Upper lobe of left lung (tissue), 6 donors: ENCODE data around the gene TOX2. TPM values are rescaled to one million over a fixed set of nuclear protein-coding genes. Genes with fewer than 3 reads are reported as not detected.

Source experiments
- ATAC-seq, 2 donors: fragments of 200-7000 bp; cut with Tn5 transposase; one replicate each; pipeline ENCODE4 v1.9.1; 2022; ENCODE audit warnings: mild to moderate bottlenecking in 2 of 2, moderate library complexity in 2 of 2; ENCODE audit not compliant: low FRiP score in 2 of 2
- DNase-seq, 2 donors: peaks; one replicate each; pipeline ENCODE4 v3.0.0-alpha.2; 2019 to 2020
- H3K27ac ChIP-seq, 4 donors: fragments of 200-600 bp; sonication (generic); one replicate each; pipeline ENCODE4 v1.5.1; 2016 to 2019
- H3K27me3 ChIP-seq, 4 donors: fragments of 200-600 bp; sonication (generic); one replicate each; pipeline ENCODE4 v1.5.1; 2017 to 2019
- H3K36me3 ChIP-seq, 4 donors: fragments of 200-600 bp; sonication (generic); one replicate each; pipeline ENCODE4 v1.5.1; 2016 to 2019
- H3K4me1 ChIP-seq, 4 donors: fragments of 200-600 bp; sonication (generic); one replicate each; pipeline ENCODE4 v1.5.1; 2018 to 2019
- H3K4me3 ChIP-seq, 4 donors: fragments of 200-600 bp; sonication (generic); one replicate each; pipeline ENCODE4 v1.5.1; 2017 to 2019; ENCODE audit warnings: mild to moderate bottlenecking in 2 of 4, moderate library complexity in 1 of 4
- H3K9me3 ChIP-seq, 4 donors: fragments of 200-600 bp; sonication (generic); one replicate each; pipeline ENCODE4 v1.5.1; 2018 to 2019
- CTCF ChIP-seq, 6 experiments: fragments of 450-650 bp in 4 of 6; fragments of 200-600 bp in 2 of 6; sonication (generic) in 2 of 6; IDR thresholded peaks; one replicate each; pipeline ENCODE4 v1.5.1; 2016 to 2019; ENCODE audit warnings: antibody characterized with exemption in 6 of 6
- EP300 ChIP-seq, 4 donors: sonication (generic); formaldehyde crosslinking; IDR thresholded peaks; one replicate each; pipeline ENCODE4 v1.5.1; 2017; ENCODE audit warnings: antibody characterized with exemption in 4 of 4, control low read depth in 2 of 4
- POLR2A ChIP-seq, 4 donors: fragments of 450-650 bp; IDR thresholded peaks; one replicate each; pipeline ENCODE4 v1.5.1; 2016 to 2017; ENCODE audit warnings: antibody characterized with exemption in 4 of 4, mild to moderate bottlenecking in 2 of 4
- POLR2AphosphoS5 ChIP-seq, 2 donors: sonication (generic); formaldehyde crosslinking; IDR thresholded peaks; one replicate each; pipeline ENCODE4 v1.5.1; 2017; ENCODE audit warnings: antibody characterized with exemption in 2 of 2
- WGBS, 2 donors: methylation state at CpG; one replicate each; pipeline ENCODE4 v1.1.5; 2017 to 2018; 5-methylcytosine and 5-hydroxymethylcytosine counted together
- total RNA-seq, 6 donors: library from RNA; depleted of rRNA in 4 of 6; stranded (reverse); fragments of >200 nt in 4 of 6; gene quantifications; one replicate each; pipeline versions ENCODE4 v1.1.0 to v1.2.1, GENCODE V29; 2016 to 2021
- donor health status: DM: no; HTN: no; CAD: no; lungs with moderate emphysema.
- donor health status: DM: no; HTN: yes; CAD: no; lungs with severe emphysema.

Gene TOX2
- total RNA-seq, 6 donors from 2014 or later: 7.2 to 29.3 (median 23.7) TPM

DNA sequence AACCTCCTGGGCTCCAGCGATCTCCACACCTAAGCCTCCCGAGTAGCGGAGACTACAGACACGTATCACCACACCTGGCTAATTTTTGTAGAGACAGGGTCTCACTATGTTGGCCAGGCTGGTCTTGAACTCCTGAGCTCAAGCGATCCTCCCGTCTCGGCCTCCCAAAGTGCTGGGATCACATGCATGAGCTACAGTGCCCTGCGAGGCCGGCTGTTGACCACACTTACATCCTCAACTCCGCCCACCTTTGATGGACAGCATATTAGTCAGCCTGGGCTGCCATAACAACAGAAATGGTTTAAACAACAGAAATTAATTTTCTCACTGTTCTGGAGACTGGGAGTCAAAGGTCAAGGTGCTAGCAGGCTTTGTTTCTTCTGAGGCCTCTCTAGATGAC, 164.6 kb downstream of the TOX2 start:
- Histone ChIP-seq H3K27ac (no peak overlapping the region), H3K36me3 (no peaks in the 10 kb centered on the region), H3K27me3 (no peaks in the 10 kb centered on the region), H3K4me1 (peaks cover 0 to 12% (median 5%) of the 10 kb centered on the region in 4 donors), H3K9me3 (no peaks in the 10 kb centered on the region), H3K4me3 (no peak overlapping the region)
- TF ChIP-seq POLR2A (IDR thresholded peaks at IDR 0.05) (no peak), CTCF (IDR thresholded peaks at IDR 0.05) (no peak), EP300 (IDR thresholded peaks at IDR 0.05) (no peak), POLR2AphosphoS5 (IDR thresholded peaks at IDR 0.05) (no peak)
- ATAC-seq (no peak), DNase-seq (no peak)
- 95 to 97% methylated on average over 10 of the region's 10 CpGs for WGBS, 2 donors

- no peaks in the 10 kb centered on the region for H3K27me3 ChIP-seq
- no peaks in the 10 kb centered on the region for H3K36me3 ChIP-seq
- peaks cover 0 to 7% (median 3%) of the 10 kb centered on the region in 4 donors for H3K4me1 ChIP-seq
- no peak overlapping the region for H3K4me3 ChIP-seq
- WGBS, 2 donors: 67 to 82% methylated on average over 5 to 10 of the region's 10 CpGs
- no peaks in the 10 kb centered on the region for H3K9me3 ChIP-seq
- no peak overlapping the region for H3K27ac ChIP-seq
- ATAC-seq (no peak), DNase-seq (no peak)
- TF ChIP-seq EP300 (IDR thresholded peaks at IDR 0.05) (no peak), POLR2AphosphoS5 (IDR thresholded peaks at IDR 0.05) (no peak), CTCF (IDR thresholded peaks at IDR 0.05) (no peak), POLR2A (IDR thresholded peaks at IDR 0.05) (no peak)
Measured at GRCh38 chr20:44080064-44080463, 165.4 kb downstream of the TOX2 start.

- ATAC-seq: peak; percentile 92 to 93
- WGBS, 2 donors: 18 to 24% methylated on average over 7 to 8 of the region's 8 CpGs
- H3K36me3 ChIP-seq: no peaks in the 10 kb centered on the region
- H3K4me1 ChIP-seq: peaks cover 0 to 7% (median 3%) of the 10 kb centered on the region in 4 donors
- no peak overlapping the region for H3K4me3 ChIP-seq
- no peaks in the 10 kb centered on the region for H3K27me3 ChIP-seq
- DNase-seq: peak in 1 of 2 donors; percentile 73
- no peak overlapping the region for H3K27ac ChIP-seq
- no peaks in the 10 kb centered on the region for H3K9me3 ChIP-seq
- TF ChIP-seq CTCF (IDR thresholded peaks at IDR 0.05): peak; percentile 97 to 99 (median 98)
- no peak for TF ChIP-seq POLR2AphosphoS5 (IDR thresholded peaks at IDR 0.05)
- no peak for TF ChIP-seq POLR2A (IDR thresholded peaks at IDR 0.05)
- no peak for TF ChIP-seq EP300 (IDR thresholded peaks at IDR 0.05)
Measured at GRCh38 chr20:44080646-44081267, 166.1 kb downstream of the TOX2 start.

DNA sequence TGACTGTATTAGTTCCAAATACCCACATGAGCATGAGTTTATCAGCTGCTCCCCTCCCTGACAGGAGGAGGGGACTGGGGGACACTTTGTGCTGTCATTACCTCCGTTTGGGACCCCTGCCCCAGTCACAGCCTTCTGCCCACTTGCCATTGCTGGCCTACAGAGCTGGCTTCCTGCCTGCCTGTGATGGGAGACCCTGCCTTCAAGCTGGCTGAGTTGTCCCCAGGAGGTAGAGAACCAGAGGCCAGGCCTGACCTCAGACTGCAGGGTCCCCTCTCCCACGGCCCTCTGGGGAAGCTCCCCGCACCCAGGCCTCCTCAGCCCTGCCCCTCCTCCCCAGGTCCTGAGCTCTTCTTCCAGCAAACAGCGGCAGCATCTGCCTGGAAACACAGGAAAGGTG, 166.8 kb downstream of the TOX2 start:
- Histone ChIP-seq H3K4me3 (no peak overlapping the region), H3K9me3 (no peaks in the 10 kb centered on the region), H3K4me1 (peaks cover 0 to 7% (median 3%) of the 10 kb centered on the region in 4 donors), H3K27me3 (no peaks in the 10 kb centered on the region), H3K27ac (no peak overlapping the region), H3K36me3 (no peaks in the 10 kb centered on the region)
- 69 to 79% methylated on average over 3 to 4 of the region's 4 CpGs for WGBS, 2 donors
- TF ChIP-seq POLR2AphosphoS5 (IDR thresholded peaks at IDR 0.05): no peak
- no peak for TF ChIP-seq EP300 (IDR thresholded peaks at IDR 0.05)
- no peak for TF ChIP-seq CTCF (IDR thresholded peaks at IDR 0.05)
- TF ChIP-seq POLR2A (IDR thresholded peaks at IDR 0.05): no peak
- DNase-seq (no peak), ATAC-seq (no peak)

- Histone ChIP-seq H3K27ac (no peak overlapping the region), H3K27me3 (no peaks in the 10 kb centered on the region), H3K36me3 (no peaks in the 10 kb centered on the region), H3K4me1 (peaks cover 0 to 7% (median 3%) of the 10 kb centered on the region in 4 donors), H3K4me3 (no peak overlapping the region), H3K9me3 (no peaks in the 10 kb centered on the region)
- ATAC-seq (no peak), DNase-seq (no peak)
- no peak for TF ChIP-seq POLR2A (IDR thresholded peaks at IDR 0.05)
- TF ChIP-seq CTCF (IDR thresholded peaks at IDR 0.05): no peak
- TF ChIP-seq POLR2AphosphoS5 (IDR thresholded peaks at IDR 0.05): no peak
- no peak for TF ChIP-seq EP300 (IDR thresholded peaks at IDR 0.05)
- WGBS, 2 donors: 74 to 83% methylated on average over 5 of the region's 5 CpGs
Measured at GRCh38 chr20:44081888-44082287, 167.2 kb downstream of the TOX2 start.
